GM23338 (cell line): ENCODE measurements around the gene GRID1. TPM values are rescaled to one million over a fixed set of nuclear protein-coding genes. Genes with fewer than 3 reads are reported as not detected.

ENCODE experiments used
- ATAC-seq: fragments of 200-7000 bp; cut with Tn5 transposase; 3 replicates; pipeline ENCODE4 v1.9.1; 2020
- DNase-seq: peaks from one replicate; pipeline ENCODE4 v3.0.0-alpha.2; 2015; ENCODE audit warnings: low spot score
- H2AFZ ChIP-seq: fragments of 200-600 bp; sonication (generic); 2 replicates; pipeline ENCODE4 v1.8.0; 2016; ENCODE audit warnings: antibody characterized with exemption, mild to moderate bottlenecking, moderate library complexity
- H3F3A ChIP-seq: fragments of 200-600 bp; sonication (generic); replicated peaks from 2 replicates; pipeline ENCODE4 v1.8.0; 2017; ENCODE audit warnings: antibody characterized with exemption, mixed run types, low read depth
- H3K27ac ChIP-seq: fragments of 200-600 bp; sonication (generic); 2 replicates; pipeline ENCODE4 v1.6.1; 2016; ENCODE audit warnings: low read depth
- H3K27me3 ChIP-seq: fragments of 200-600 bp; sonication (generic); 2 replicates; pipeline ENCODE4 v1.8.0; 2016; ENCODE audit warnings: mild to moderate bottlenecking, mixed run types, moderate library complexity; ENCODE audit not compliant: insufficient read depth
- H3K36me3 ChIP-seq: fragments of 200-600 bp; sonication (generic); 2 replicates; pipeline ENCODE4 v1.8.0; 2016; ENCODE audit warnings: mild to moderate bottlenecking; ENCODE audit not compliant: insufficient read depth
- H3K4me1 ChIP-seq: fragments of 200-600 bp; sonication (generic); 2 replicates; pipeline ENCODE4 v1.8.0; 2016; ENCODE audit warnings: mild to moderate bottlenecking, moderate library complexity; ENCODE audit not compliant: insufficient read depth
- H3K4me2 ChIP-seq: fragments of 200-600 bp; sonication (generic); 2 replicates; pipeline ENCODE4 v1.7.1; 2017; ENCODE audit warnings: mixed run types
- H3K4me3 ChIP-seq: fragments of 200-600 bp; sonication (generic); 2 replicates; pipeline ENCODE4 v1.6.1; 2016; ENCODE audit warnings: mixed run types
- H3K79me2 ChIP-seq: fragments of 200-600 bp; sonication (generic); replicated peaks from 2 replicates; pipeline ENCODE4 v1.8.0; 2017; ENCODE audit warnings: mild to moderate bottlenecking; ENCODE audit not compliant: insufficient read depth
- H3K9me2 ChIP-seq: fragments of 200-600 bp; sonication (generic); 2 replicates; pipeline ENCODE4 v1.8.0; 2017; ENCODE audit not compliant: insufficient read depth
- H4K20me1 ChIP-seq: fragments of 200-600 bp; sonication (generic); replicated peaks from 2 replicates; pipeline ENCODE4 v1.8.0; 2017; ENCODE audit warnings: mild to moderate bottlenecking; ENCODE audit not compliant: insufficient read depth
- H3K27ac Mint-ChIP-seq: 2 replicates; pipeline ENCODE4 v1.8.0; 2020; ENCODE audit warnings: inconsistent platforms, mild to moderate bottlenecking, moderate library complexity, mixed read lengths
- H3K27me3 Mint-ChIP-seq: 3 replicates; pipeline ENCODE4 v1.8.0; 2022; ENCODE audit warnings: low read depth, mild to moderate bottlenecking, moderate library complexity, mixed read lengths, inconsistent platforms; ENCODE audit not compliant: insufficient read depth, poor library complexity
- H3K36me3 Mint-ChIP-seq: 3 replicates; pipeline ENCODE4 v1.8.0; 2021; ENCODE audit warnings: low read depth, mild to moderate bottlenecking, inconsistent platforms, moderate library complexity, mixed read lengths
- H3K4me1 Mint-ChIP-seq: 3 replicates; pipeline ENCODE4 v1.8.0; 2020; ENCODE audit warnings: mild to moderate bottlenecking, inconsistent platforms, mixed read lengths
- H3K4me3 Mint-ChIP-seq: 3 replicates; pipeline ENCODE4 v1.8.0; 2021; ENCODE audit warnings: moderate library complexity, mild to moderate bottlenecking, inconsistent platforms, mixed read lengths
- H3K9me3 Mint-ChIP-seq: 3 replicates; pipeline ENCODE4 v1.8.0; 2020; ENCODE audit warnings: moderate library complexity, mild to moderate bottlenecking, inconsistent platforms, mixed read lengths
- CREB1 ChIP-seq: fragments of 250-450 bp; sonication (Bioruptor Pico); IDR thresholded peaks from 2 replicates; pipeline ENCODE4 v1.5.0; 2020; ENCODE audit warnings: low read depth, mild to moderate bottlenecking, moderate library complexity
- CTCF ChIP-seq, 2 experiments: fragments of 200-600 bp in 1 of 2; sonication (generic) in 1 of 2; conservative IDR thresholded peaks; 2 replicates each; pipeline versions ENCODE4 v1.5.1 to v1.6.1; 2016 to 2017; ENCODE audit warnings: antibody characterized with exemption in 2 of 2, low read depth in 2 of 2, mild to moderate bottlenecking in 2 of 2, moderate library complexity in 1 of 2
- ETS1 ChIP-seq: IDR thresholded peaks from 2 replicates; pipeline ENCODE4 v1.6.1; 2016; ENCODE audit warnings: antibody characterized with exemption
- EZH2 ChIP-seq: fragments of 200-600 bp; sonication (generic); IDR thresholded peaks from one replicate; pipeline ENCODE4 v1.8.0; 2017; ENCODE audit warnings: antibody characterized with exemption, mild to moderate bottlenecking, low read depth; ENCODE audit not compliant: unreplicated experiment
- EZH2phosphoT487 ChIP-seq: fragments of 200-600 bp; sonication (generic); IDR thresholded peaks from one replicate; pipeline ENCODE4 v1.8.1; 2018; ENCODE audit warnings: antibody characterized with exemption; ENCODE audit not compliant: unreplicated experiment
- JUNB ChIP-seq: IDR thresholded peaks from one replicate; pipeline ENCODE4 v1.6.1; 2016; ENCODE audit warnings: antibody characterized with exemption; ENCODE audit not compliant: unreplicated experiment
- NANOG ChIP-seq: IDR thresholded peaks from 2 replicates; pipeline ENCODE4 v1.6.1; 2016; ENCODE audit warnings: antibody characterized with exemption, borderline replicate concordance
- POLR2AphosphoS5 ChIP-seq: IDR thresholded peaks from 2 replicates; pipeline ENCODE4 v1.6.1; 2016; ENCODE audit warnings: antibody characterized with exemption, low read depth
- REST ChIP-seq: IDR thresholded peaks from one replicate; pipeline ENCODE4 v1.6.1; 2018; ENCODE audit warnings: antibody characterized with exemption; ENCODE audit not compliant: unreplicated experiment
- STAT1 ChIP-seq: IDR thresholded peaks from one replicate; pipeline ENCODE4 v1.6.1; 2016; ENCODE audit warnings: antibody characterized with exemption; ENCODE audit not compliant: unreplicated experiment
- ZNF114 ChIP-seq: fragments of 250-450 bp; sonication (Bioruptor Pico); IDR thresholded peaks from 2 replicates; pipeline ENCODE4 v1.5.0; 2020; ENCODE audit warnings: mild to moderate bottlenecking, moderate library complexity
- polyA plus RNA-seq: library from polyadenylated mRNA; unstranded; fragments of >200 nt; fragmentation: Nextera tagmentation; extraction: Ambion mirVana; gene quantifications from 2 replicates; pipeline ENCODE4 v1.2.1, GENCODE V29; 2016
- total RNA-seq: library from RNA; depleted of rRNA; stranded (reverse); fragments of >200 nt; shearing (Covaris generic); gene quantifications from 2 replicates; pipeline ENCODE4 v1.2.3, GENCODE V29; 2014
- TF ChIP-seq, protein P1 (sequence below): fragments of 250-450 bp; sonication (Bioruptor Pico); IDR thresholded peaks from 2 replicates; pipeline ENCODE4 v1.5.0; 2020; ENCODE audit warnings: mild to moderate bottlenecking, moderate library complexity

Gene GRID1
- total and polyA plus RNA-seq, 2 experiments from 2014 or later, result 0.14 to 0.15 TPM

- TF ChIP-seq CREB1, result no peak
- TF ChIP-seq REST, result no peak
- no peak for TF ChIP-seq EZH2phosphoT487
- TF ChIP-seq EZH2, result no peak
- no peak for TF ChIP-seq ZNF114 (CRISPR knock-in tag)
- TF ChIP-seq STAT1, result no peak
- TF ChIP-seq NANOG, result no peak
- no peak for TF ChIP-seq ETS1
Observed at GRCh38 chr10:85874208-85874607, 492.4 kb downstream of the GRID1 start (continued).

GRCh38 chr10:85873063-85873462, 493.5 kb downstream of the GRID1 start:
- Histone ChIP-seq H4K20me1 (no peaks in the 10 kb centered on the region), H3K4me3 (no peak overlapping the region), H3F3A (no peaks in the 10 kb centered on the region), H2AFZ (no peak overlapping the region), H3K27me3 (no peaks in the 10 kb centered on the region), H3K27ac (no peak overlapping the region), H3K79me2 (no peaks in the 10 kb centered on the region), H3K4me2 (no peak overlapping the region), H3K36me3 (peaks cover 4% of the 10 kb centered on the region; the same call in 1 of the 2 replicates), H3K4me1 (no peaks in the 10 kb centered on the region), H3K9me2 (no peaks in the 10 kb centered on the region)
- Mint-ChIP-seq H3K27ac (no peak overlapping the region), H3K9me3 (peaks cover 76% of the 10 kb centered on the region), H3K4me3 (no peak overlapping the region), H3K27me3 (no peaks in the 10 kb centered on the region), H3K4me1 (no peaks in the 10 kb centered on the region), H3K36me3 (peaks cover 16% of the 10 kb centered on the region; the same call in 2 of the 3 replicates)
- no peak for ATAC-seq
- DNase-seq, result no peak
- TF ChIP-seq ETS1 (no peak), POLR2AphosphoS5 (no peak), STAT1 (no peak), NANOG (no peak), EZH2 (no peak), CTCF (conservative IDR thresholded peaks at IDR 0.05; ENCODE audit: low read depth in 2 of 2) (no peak), JUNB (no peak)
- TF ChIP-seq, protein P1, sequence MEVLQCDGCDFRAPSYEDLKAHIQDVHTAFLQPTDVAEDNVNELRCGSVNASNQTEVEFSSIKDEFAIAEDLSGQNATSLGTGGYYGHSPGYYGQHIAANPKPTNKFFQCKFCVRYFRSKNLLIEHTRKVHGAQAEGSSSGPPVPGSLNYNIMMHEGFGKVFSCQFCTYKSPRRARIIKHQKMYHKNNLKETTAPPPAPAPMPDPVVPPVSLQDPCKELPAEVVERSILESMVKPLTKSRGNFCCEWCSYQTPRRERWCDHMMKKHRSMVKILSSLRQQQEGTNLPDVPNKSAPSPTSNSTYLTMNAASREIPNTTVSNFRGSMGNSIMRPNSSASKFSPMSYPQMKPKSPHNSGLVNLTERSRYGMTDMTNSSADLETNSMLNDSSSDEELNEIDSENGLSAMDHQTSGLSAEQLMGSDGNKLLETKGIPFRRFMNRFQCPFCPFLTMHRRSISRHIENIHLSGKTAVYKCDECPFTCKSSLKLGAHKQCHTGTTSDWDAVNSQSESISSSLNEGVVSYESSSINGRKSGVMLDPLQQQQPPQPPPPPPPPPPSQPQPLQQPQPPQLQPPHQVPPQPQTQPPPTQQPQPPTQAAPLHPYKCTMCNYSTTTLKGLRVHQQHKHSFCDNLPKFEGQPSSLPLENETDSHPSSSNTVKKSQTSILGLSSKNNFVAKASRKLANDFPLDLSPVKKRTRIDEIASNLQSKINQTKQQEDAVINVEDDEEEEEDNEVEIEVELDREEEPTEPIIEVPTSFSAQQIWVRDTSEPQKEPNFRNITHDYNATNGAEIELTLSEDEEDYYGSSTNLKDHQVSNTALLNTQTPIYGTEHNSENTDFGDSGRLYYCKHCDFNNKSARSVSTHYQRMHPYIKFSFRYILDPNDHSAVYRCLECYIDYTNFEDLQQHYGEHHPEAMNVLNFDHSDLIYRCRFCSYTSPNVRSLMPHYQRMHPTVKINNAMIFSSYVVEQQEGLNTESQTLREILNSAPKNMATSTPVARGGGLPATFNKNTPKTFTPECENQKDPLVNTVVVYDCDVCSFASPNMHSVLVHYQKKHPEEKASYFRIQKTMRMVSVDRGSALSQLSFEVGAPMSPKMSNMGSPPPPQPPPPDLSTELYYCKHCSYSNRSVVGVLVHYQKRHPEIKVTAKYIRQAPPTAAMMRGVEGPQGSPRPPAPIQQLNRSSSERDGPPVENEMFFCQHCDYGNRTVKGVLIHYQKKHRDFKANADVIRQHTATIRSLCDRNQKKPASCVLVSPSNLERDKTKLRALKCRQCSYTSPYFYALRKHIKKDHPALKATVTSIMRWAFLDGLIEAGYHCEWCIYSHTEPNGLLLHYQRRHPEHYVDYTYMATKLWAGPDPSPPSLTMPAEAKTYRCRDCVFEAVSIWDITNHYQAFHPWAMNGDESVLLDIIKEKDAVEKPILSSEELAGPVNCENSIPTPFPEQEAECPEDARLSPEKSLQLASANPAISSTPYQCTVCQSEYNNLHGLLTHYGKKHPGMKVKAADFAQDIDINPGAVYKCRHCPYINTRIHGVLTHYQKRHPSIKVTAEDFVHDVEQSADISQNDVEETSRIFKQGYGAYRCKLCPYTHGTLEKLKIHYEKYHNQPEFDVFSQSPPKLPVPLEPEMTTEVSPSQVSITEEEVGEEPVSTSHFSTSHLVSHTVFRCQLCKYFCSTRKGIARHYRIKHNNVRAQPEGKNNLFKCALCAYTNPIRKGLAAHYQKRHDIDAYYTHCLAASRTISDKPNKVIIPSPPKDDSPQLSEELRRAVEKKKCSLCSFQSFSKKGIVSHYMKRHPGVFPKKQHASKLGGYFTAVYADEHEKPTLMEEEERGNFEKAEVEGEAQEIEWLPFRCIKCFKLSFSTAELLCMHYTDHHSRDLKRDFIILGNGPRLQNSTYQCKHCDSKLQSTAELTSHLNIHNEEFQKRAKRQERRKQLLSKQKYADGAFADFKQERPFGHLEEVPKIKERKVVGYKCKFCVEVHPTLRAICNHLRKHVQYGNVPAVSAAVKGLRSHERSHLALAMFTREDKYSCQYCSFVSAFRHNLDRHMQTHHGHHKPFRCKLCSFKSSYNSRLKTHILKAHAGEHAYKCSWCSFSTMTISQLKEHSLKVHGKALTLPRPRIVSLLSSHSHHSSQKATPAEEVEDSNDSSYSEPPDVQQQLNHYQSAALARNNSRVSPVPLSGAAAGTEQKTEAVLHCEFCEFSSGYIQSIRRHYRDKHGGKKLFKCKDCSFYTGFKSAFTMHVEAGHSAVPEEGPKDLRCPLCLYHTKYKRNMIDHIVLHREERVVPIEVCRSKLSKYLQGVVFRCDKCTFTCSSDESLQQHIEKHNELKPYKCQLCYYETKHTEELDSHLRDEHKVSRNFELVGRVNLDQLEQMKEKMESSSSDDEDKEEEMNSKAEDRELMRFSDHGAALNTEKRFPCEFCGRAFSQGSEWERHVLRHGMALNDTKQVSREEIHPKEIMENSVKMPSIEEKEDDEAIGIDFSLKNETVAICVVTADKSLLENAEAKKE (CRISPR knock-in tag), result no peak
